Measurements from ENCODE around the gene ZFPM1.

ZFPM1 gene

DNA sequence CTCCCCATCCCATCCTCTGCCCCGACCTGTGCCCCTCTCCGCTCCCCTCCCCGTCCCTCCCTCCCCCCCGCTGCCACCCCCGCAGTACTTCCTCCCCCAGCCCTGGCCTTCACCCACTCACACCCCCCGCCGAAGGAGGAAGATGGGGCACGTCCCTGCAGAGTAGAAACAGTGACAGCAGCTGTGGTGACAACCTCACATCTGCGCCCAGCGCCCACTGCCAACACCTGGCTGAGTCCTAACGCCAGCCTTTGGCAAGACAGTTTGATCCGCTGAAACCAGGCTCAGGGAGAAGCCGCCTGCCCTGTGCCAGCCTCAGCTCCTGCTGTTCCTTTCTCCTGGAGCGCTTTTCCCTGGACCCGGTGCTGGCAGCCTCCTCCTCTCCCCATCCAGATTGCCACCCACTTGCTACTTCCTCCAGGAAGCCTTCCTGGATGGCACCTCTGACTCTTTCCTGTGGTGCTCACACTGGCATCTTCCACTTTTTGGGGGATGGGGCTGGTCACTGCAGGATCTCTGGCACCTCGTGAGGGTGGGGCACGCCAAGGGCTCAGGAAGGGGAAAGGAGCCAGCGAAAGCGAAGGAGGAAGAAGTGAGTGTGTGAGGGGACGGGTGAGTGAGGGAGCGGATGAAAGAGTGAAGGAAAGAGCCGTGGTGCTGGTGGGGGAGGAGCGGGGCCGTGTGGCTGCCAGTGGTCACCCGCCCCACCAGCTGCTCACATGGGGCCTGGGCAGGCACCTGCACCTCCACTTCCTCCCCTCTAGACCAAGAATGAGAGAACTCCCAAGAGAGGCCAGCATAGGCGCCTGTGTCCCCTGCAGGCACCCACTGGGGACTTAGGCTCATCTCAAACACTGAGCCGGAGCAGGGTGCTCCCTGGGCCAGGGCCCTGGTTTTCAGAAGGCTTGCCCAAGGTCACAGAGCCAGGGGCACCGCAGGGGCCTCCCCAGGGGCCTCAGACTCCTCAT lies 27.0 kb downstream of the ZFPM1 start:
- no peak overlapping the region for H3K27ac Mint-ChIP-seq
- no peak overlapping the region for H3K4me3 Mint-ChIP-seq
- H3K9me3 Mint-ChIP-seq = no peaks in the 10 kb centered on the region
- no peaks in the 10 kb centered on the region for H3K36me3 Mint-ChIP-seq (ENCODE audit: low read depth)
- TF ChIP-seq, protein P1, sequence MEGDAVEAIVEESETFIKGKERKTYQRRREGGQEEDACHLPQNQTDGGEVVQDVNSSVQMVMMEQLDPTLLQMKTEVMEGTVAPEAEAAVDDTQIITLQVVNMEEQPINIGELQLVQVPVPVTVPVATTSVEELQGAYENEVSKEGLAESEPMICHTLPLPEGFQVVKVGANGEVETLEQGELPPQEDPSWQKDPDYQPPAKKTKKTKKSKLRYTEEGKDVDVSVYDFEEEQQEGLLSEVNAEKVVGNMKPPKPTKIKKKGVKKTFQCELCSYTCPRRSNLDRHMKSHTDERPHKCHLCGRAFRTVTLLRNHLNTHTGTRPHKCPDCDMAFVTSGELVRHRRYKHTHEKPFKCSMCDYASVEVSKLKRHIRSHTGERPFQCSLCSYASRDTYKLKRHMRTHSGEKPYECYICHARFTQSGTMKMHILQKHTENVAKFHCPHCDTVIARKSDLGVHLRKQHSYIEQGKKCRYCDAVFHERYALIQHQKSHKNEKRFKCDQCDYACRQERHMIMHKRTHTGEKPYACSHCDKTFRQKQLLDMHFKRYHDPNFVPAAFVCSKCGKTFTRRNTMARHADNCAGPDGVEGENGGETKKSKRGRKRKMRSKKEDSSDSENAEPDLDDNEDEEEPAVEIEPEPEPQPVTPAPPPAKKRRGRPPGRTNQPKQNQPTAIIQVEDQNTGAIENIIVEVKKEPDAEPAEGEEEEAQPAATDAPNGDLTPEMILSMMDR (IDR thresholded peaks at IDR 0.05; ENCODE audit: unreplicated experiment in 3 of 3) = no peak
- peaks cover 11% of the 10 kb centered on the region for H3K4me1 Mint-ChIP-seq
- peaks cover 6% of the 10 kb centered on the region for H3K27me3 Mint-ChIP-seq (ENCODE audit: low read depth)

DNA sequence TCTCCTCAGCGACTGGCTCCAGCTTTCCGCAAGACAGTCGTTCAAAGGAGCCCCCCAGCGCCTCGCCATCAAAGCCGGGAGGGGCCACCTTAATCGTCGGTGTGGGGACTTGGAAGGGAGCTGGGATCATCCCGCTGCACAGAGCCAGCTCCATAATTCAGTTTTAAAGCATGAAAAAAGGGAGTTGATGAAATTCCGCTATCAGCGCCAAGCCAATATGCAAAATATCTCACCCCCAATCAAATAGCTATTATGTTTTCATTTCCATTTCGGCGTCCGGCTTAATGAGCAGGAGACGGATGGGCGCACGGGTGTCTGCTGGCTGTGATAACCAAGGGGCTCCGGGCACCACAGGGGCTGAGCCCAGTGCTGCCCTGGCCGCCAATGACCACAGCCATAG lies 27.7 kb downstream of the ZFPM1 start:
- no peak overlapping the region for H3K27ac Mint-ChIP-seq
- TF ChIP-seq, protein P1 (IDR thresholded peaks at IDR 0.05; ENCODE audit: unreplicated experiment in 3 of 3) = no peak
- peaks cover 11% of the 10 kb centered on the region for H3K4me1 Mint-ChIP-seq
- no peak overlapping the region for H3K4me3 Mint-ChIP-seq
- H3K27me3 Mint-ChIP-seq (ENCODE audit: low read depth) = peaks cover 6% of the 10 kb centered on the region
- H3K9me3 Mint-ChIP-seq = no peaks in the 10 kb centered on the region
- H3K36me3 Mint-ChIP-seq (ENCODE audit: low read depth) = no peaks in the 10 kb centered on the region

DNA sequence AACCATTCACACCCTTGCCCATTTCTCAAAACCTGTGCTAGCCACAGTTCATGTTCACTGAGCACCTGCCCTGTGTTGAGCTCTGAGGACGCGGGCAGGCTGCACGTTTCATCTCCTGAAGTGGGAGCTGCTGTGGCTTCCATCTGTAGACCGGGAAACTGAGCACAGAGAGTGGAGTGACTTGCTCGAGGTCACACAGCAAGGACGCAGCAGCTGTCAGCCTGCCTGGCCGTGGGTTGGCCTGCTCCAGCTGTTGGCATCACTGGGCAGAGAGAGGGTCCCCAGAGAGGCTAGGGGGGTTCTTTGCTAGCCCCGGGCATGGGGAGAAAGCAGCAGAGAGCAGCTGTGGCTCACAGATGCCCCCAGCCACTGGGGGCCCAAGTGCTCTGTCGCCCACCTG lies 28.8 kb downstream of the ZFPM1 start:
- Mint-ChIP-seq H3K27me3 (ENCODE audit: low read depth) (peaks cover 6% of the 10 kb centered on the region), H3K4me3 (no peak overlapping the region), H3K4me1 (peaks cover 8% of the 10 kb centered on the region), H3K27ac (no peak overlapping the region), H3K36me3 (ENCODE audit: low read depth) (no peaks in the 10 kb centered on the region), H3K9me3 (no peaks in the 10 kb centered on the region)
- TF ChIP-seq, protein P1 (IDR thresholded peaks at IDR 0.05; ENCODE audit: unreplicated experiment in 3 of 3) = no peak

DNA sequence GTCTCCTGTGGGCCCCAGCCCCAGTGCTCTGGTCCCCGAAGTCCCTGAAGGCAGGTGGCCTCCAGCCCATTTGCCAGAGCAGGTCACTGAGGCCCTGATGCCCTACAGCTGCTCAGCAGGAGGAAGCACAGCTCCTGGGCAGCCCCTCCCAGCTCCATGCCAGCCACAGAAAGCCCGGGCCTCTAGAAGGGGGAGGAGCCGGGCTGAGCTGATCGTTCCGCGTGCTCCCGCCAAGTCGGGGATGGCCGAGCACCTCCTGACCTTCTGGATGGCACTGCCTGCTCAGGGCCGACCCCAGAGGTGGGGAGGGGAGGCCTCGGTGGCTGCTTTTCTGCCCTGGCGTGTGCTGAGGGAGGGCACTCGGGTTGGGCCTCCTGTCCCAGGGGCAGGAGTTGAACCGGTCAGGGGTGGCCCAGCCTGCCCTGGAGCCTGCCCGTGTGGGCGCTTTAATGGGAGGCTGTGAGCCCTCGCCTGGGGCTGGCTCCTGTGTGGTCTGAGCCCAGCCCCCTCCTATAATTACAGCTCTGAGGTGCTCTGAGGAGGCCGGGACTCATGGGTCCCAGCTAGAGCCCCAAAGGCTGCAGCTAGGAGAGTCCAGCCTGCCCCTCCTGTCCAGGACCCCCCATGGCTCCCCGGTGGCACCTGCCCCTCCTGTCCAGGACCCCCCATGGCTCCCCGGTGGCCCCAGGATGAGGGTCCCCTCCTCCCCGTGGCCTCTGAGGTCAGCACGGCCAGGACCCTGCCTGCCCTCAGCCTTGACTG lies 29.7 kb downstream of the ZFPM1 start:
- no peaks in the 10 kb centered on the region for H3K9me3 Mint-ChIP-seq
- H3K27ac Mint-ChIP-seq = no peak overlapping the region
- H3K36me3 Mint-ChIP-seq (ENCODE audit: low read depth) = no peaks in the 10 kb centered on the region
- H3K27me3 Mint-ChIP-seq (ENCODE audit: low read depth) = no peaks in the 10 kb centered on the region
- TF ChIP-seq, protein P1 (IDR thresholded peaks at IDR 0.05; ENCODE audit: unreplicated experiment in 3 of 3) = no peak
- H3K4me1 Mint-ChIP-seq = peaks cover 3% of the 10 kb centered on the region
- no peak overlapping the region for H3K4me3 Mint-ChIP-seq

DNA sequence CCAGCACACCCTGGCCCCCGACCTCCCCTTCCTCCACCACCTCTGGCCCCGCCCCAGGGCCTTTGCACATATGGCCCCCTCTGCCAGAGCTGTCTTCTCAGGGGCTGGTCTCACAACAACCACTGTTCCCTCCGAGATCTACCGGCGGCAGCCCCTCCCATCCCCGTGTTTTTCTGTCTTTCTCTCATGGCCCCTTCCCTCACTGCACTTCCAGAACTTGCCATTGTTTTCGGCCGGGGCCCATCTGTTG lies 30.2 kb downstream of the ZFPM1 start:
- H3K36me3 Mint-ChIP-seq (ENCODE audit: low read depth) = no peaks in the 10 kb centered on the region
- no peaks in the 10 kb centered on the region for H3K27me3 Mint-ChIP-seq (ENCODE audit: low read depth)
- H3K4me1 Mint-ChIP-seq = peaks cover 3% of the 10 kb centered on the region
- no peak overlapping the region for H3K27ac Mint-ChIP-seq
- H3K9me3 Mint-ChIP-seq = no peaks in the 10 kb centered on the region
- H3K4me3 Mint-ChIP-seq = no peak overlapping the region
- TF ChIP-seq, protein P1 (IDR thresholded peaks at IDR 0.05; ENCODE audit: unreplicated experiment in 3 of 3) = no peak
